ENCODE data around the gene REXO5. TPM values are rescaled to one million over a fixed set of nuclear protein-coding genes. Genes with fewer than 3 reads are reported as not detected.
A peak's percentile ranks its signal among the peaks of the same experiment; 100 is the strongest.

REXO5 gene
- total RNA-seq, 1 experiment from 2014 or later, result 4.0 TPM

GRCh38 chr16:20849589-20850390 is 43.5 kb downstream of the REXO5 start:
- no peak overlapping the region for H3K27ac ChIP-seq (ENCODE audit: low read length)
- H3K9ac ChIP-seq (ENCODE audit: low read length), result no peak overlapping the region
- H3K36me3 ChIP-seq (ENCODE audit: low read depth, low read length), result 0 out of 2 replicates have a peak, but pooled peaks cover under 1% of the 10 kb centered on the region
- CTCF ChIA-PET, result interaction anchor here (1.4 kb wide), 1 partner anchor 95 kb away, joined by 6 read pairs; no protein-coding TSS in a partner anchor
- no peak overlapping the region for H2AFZ ChIP-seq (ENCODE audit: low read length)
- no peaks in the 10 kb centered on the region for H3K79me2 ChIP-seq (ENCODE audit: low read length)
- H3F3A ChIP-seq (ENCODE audit: low read length, unreplicated experiment), result no peaks in the 10 kb centered on the region
- intact Hi-C loops (cut with micrococcal nuclease), result loop anchor here (1.0 to 5.0 kb wide), 8 partner anchors 61 to 451 kb away; no protein-coding TSS in a partner anchor
- DNase-seq, result peak; percentile 74
- no TSS peak for BruUV-seq (replicated peaks)
- H3K4me2 ChIP-seq (ENCODE audit: low read length), result no peak overlapping the region
- peak; percentile 36 for ATAC-seq
- no peaks in the 10 kb centered on the region for H3K9me3 ChIP-seq (ENCODE audit: low read length)
- no peak overlapping the region for H3K4me3 ChIP-seq (ENCODE audit: low read length)
- no peaks in the 10 kb centered on the region for H4K20me1 ChIP-seq (ENCODE audit: low read length)
- H3K4me1 ChIP-seq (ENCODE audit: insufficient read depth, low read length), result peaks cover 34% of the 10 kb centered on the region
- no peaks in the 10 kb centered on the region for H3K27me3 ChIP-seq (ENCODE audit: low read length)
- POLR2A ChIA-PET (ENCODE audit: unreplicated experiment), result interaction anchor here (0.5 to 0.6 kb wide), 3 partner anchors 61 to 671 kb away, joined by 3 to 6 read pairs (median 3); no protein-coding TSS in a partner anchor
- no peaks in the 10 kb centered on the region for H3K9me2 ChIP-seq (replicated peaks; ENCODE audit: low read length)
- no peak for TF ChIP-seq EZH2phosphoT487 (IDR thresholded peaks at IDR 0.05; ENCODE audit: borderline replicate concordance, low read length)
- TF ChIP-seq, protein P1, sequence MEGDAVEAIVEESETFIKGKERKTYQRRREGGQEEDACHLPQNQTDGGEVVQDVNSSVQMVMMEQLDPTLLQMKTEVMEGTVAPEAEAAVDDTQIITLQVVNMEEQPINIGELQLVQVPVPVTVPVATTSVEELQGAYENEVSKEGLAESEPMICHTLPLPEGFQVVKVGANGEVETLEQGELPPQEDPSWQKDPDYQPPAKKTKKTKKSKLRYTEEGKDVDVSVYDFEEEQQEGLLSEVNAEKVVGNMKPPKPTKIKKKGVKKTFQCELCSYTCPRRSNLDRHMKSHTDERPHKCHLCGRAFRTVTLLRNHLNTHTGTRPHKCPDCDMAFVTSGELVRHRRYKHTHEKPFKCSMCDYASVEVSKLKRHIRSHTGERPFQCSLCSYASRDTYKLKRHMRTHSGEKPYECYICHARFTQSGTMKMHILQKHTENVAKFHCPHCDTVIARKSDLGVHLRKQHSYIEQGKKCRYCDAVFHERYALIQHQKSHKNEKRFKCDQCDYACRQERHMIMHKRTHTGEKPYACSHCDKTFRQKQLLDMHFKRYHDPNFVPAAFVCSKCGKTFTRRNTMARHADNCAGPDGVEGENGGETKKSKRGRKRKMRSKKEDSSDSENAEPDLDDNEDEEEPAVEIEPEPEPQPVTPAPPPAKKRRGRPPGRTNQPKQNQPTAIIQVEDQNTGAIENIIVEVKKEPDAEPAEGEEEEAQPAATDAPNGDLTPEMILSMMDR (conservative IDR thresholded peaks at IDR 0.05; ENCODE audit: low read depth, low read length), result peak; percentile 94
- TF ChIP-seq EZH2 (IDR thresholded peaks at IDR 0.05; ENCODE audit: low read length, unreplicated experiment), result no peak

DNA sequence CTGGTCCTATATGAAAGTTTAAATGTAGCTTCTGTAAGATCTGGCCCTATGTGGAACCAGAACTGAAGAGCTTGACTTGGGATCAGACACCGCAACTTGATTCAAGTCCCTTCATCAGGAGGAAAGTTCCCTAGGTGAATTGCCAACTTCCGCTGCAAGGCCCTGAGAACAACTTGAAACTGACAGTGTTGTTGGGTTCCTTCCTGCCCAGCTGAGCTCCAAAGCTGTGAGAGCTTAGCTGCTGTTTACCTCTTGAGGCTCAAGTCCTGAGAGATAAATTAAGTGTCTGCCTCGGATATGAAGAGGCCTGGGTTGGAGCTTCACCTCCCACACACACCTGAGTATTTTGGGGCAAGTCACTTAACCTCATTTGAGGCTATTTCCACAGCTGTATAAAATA is 44.7 kb downstream of the REXO5 start:
- TF ChIP-seq, protein P1 (conservative IDR thresholded peaks at IDR 0.05; ENCODE audit: low read depth, low read length), result no peak
- TF ChIP-seq EZH2 (IDR thresholded peaks at IDR 0.05; ENCODE audit: low read length, unreplicated experiment) (no peak), EZH2phosphoT487 (IDR thresholded peaks at IDR 0.05; ENCODE audit: borderline replicate concordance, low read length) (no peak)
- ChIA-PET POLR2A (ENCODE audit: unreplicated experiment) (no interaction called here), CTCF (interaction anchor here (1.4 kb wide), 1 partner anchor 94 kb away, joined by 6 read pairs; no protein-coding TSS in a partner anchor)
- Histone ChIP-seq H2AFZ (ENCODE audit: low read length) (no peak overlapping the region), H3K27me3 (ENCODE audit: low read length) (no peaks in the 10 kb centered on the region), H3K27ac (ENCODE audit: low read length) (no peak overlapping the region), H3K9me2 (replicated peaks; ENCODE audit: low read length) (no peaks in the 10 kb centered on the region), H3K9ac (ENCODE audit: low read length) (no peak overlapping the region), H3K9me3 (ENCODE audit: low read length) (no peaks in the 10 kb centered on the region), H3K4me1 (ENCODE audit: insufficient read depth, low read length) (peaks cover 36% of the 10 kb centered on the region), H3K4me3 (ENCODE audit: low read length) (no peak overlapping the region), H3F3A (ENCODE audit: low read length, unreplicated experiment) (no peaks in the 10 kb centered on the region), H4K20me1 (ENCODE audit: low read length) (no peaks in the 10 kb centered on the region), H3K4me2 (ENCODE audit: low read length) (no peak overlapping the region), H3K79me2 (ENCODE audit: low read length) (no peaks in the 10 kb centered on the region), H3K36me3 (ENCODE audit: low read depth, low read length) (peaks cover 12% of the 10 kb centered on the region; the same call in 1 of the 2 replicates)
- no TSS peak for BruUV-seq (replicated peaks)
- DNase-seq (no peak), ATAC-seq (no peak)
- intact Hi-C loops (cut with micrococcal nuclease), result loop anchor here (1.0 to 5.0 kb wide), 9 partner anchors 48 to 450 kb away; no protein-coding TSS in a partner anchor
